ENCODE data around the gene LMAN2.

LMAN2 gene

GRCh38 chr5:177374211-177374610, 22.7 kb upstream of the LMAN2 start:
- H3K9ac ChIP-seq, result no peak overlapping the region
- H3K4me3 ChIP-seq (ENCODE audit: low read depth, low read length), result no peak overlapping the region
- H3K4me1 ChIP-seq, result no peaks in the 10 kb centered on the region
- no peak overlapping the region for H3K27ac ChIP-seq
- no peak overlapping the region for H3K4me2 ChIP-seq (ENCODE audit: low read length)
- no peak overlapping the region for H2AFZ ChIP-seq
- H3K36me3 ChIP-seq (ENCODE audit: control insufficient read depth, insufficient read depth, low read length), result no peaks in the 10 kb centered on the region
- no peaks in the 10 kb centered on the region for H3K79me2 ChIP-seq
- H3K27me3 ChIP-seq (ENCODE audit: control insufficient read depth, insufficient read depth, low read length), result no peaks in the 10 kb centered on the region
- no peaks in the 10 kb centered on the region for H3K9me3 ChIP-seq (ENCODE audit: control insufficient read depth, low read length)
- TF ChIP-seq CTCF (IDR thresholded peaks at IDR 0.05), result no peak

- Histone ChIP-seq H3K79me2 (no peaks in the 10 kb centered on the region), H3K9me3 (ENCODE audit: control insufficient read depth, low read length) (no peaks in the 10 kb centered on the region), H3K36me3 (ENCODE audit: control insufficient read depth, insufficient read depth, low read length) (no peaks in the 10 kb centered on the region), H3K4me3 (ENCODE audit: low read depth, low read length) (no peak overlapping the region), H3K27me3 (ENCODE audit: control insufficient read depth, insufficient read depth, low read length) (no peaks in the 10 kb centered on the region), H3K4me1 (no peaks in the 10 kb centered on the region), H3K9ac (no peak overlapping the region), H3K4me2 (ENCODE audit: low read length) (no peak overlapping the region), H3K27ac (no peak overlapping the region), H2AFZ (no peak overlapping the region)
- TF ChIP-seq CTCF (IDR thresholded peaks at IDR 0.05), result no peak
These were observed 22.3 kb upstream of the LMAN2 start for GRCh38 chr5:177373806-177374205.

GRCh38 chr5:177372910-177373309, 21.4 kb upstream of the LMAN2 start:
- H3K27ac ChIP-seq, result no peak overlapping the region
- no peaks in the 10 kb centered on the region for H3K9me3 ChIP-seq (ENCODE audit: control insufficient read depth, low read length)
- H2AFZ ChIP-seq, result no peak overlapping the region
- TF ChIP-seq CTCF (IDR thresholded peaks at IDR 0.05), result no peak
- H3K4me1 ChIP-seq, result no peaks in the 10 kb centered on the region
- no peaks in the 10 kb centered on the region for H3K27me3 ChIP-seq (ENCODE audit: control insufficient read depth, insufficient read depth, low read length)
- H3K36me3 ChIP-seq (ENCODE audit: control insufficient read depth, insufficient read depth, low read length), result no peaks in the 10 kb centered on the region
- H3K4me3 ChIP-seq (ENCODE audit: low read depth, low read length), result no peak overlapping the region
- H3K9ac ChIP-seq, result no peak overlapping the region
- no peaks in the 10 kb centered on the region for H3K79me2 ChIP-seq
- no peak overlapping the region for H3K4me2 ChIP-seq (ENCODE audit: low read length)

GRCh38 chr5:177372034-177372896, 20.8 kb upstream of the LMAN2 start:
- TF ChIP-seq CTCF (IDR thresholded peaks at IDR 0.05), result no peak
- Histone ChIP-seq H3K27ac (no peak overlapping the region), H3K9ac (no peak overlapping the region), H3K79me2 (no peaks in the 10 kb centered on the region), H3K4me3 (ENCODE audit: low read depth, low read length) (no peak overlapping the region), H2AFZ (no peak overlapping the region), H3K27me3 (ENCODE audit: control insufficient read depth, insufficient read depth, low read length) (no peaks in the 10 kb centered on the region), H3K4me1 (no peaks in the 10 kb centered on the region), H3K36me3 (ENCODE audit: control insufficient read depth, insufficient read depth, low read length) (no peaks in the 10 kb centered on the region), H3K9me3 (ENCODE audit: control insufficient read depth, low read length) (no peaks in the 10 kb centered on the region), H3K4me2 (ENCODE audit: low read length) (no peak overlapping the region)

Data from parathyroid adenoma (tissue), 2 donors.